Right ventricle myocardium superior (tissue), 1 donor: ENCODE data around the gene HLX. TPM values are rescaled to one million over a fixed set of nuclear protein-coding genes. Genes with fewer than 3 reads are reported as not detected.

ENCODE experiments used
- ATAC-seq: fragments of 200-7000 bp; cut with Tn5 transposase; one replicate; pipeline ENCODE4 v1.9.1; 2020; ENCODE audit warnings: mild to moderate bottlenecking; ENCODE audit not compliant: poor library complexity
- DNase-seq: peaks from one replicate; pipeline ENCODE4 v3.0.0-alpha.2; 2020
- intact Hi-C: fragments of 100-400 bp; cut with DNase I; formaldehyde crosslinking; loops from one replicate; pipeline ENCODE4 v1.11.2; 2022
- total RNA-seq: library from RNA; stranded (reverse); fragmentation: NEBNext Ultra II Directional; extraction: Animal tissue kit (Norgen Biotek cat#: 25700); gene quantifications from one replicate; pipeline ENCODE4 v1.2.1, GENCODE V29; 2021
- donor health status: DM: no; HTN: yes; CAD: no; lungs with severe emphysema.

HLX gene
- total RNA-seq, 1 donor from 2014 or later: 5.6 TPM

DNA sequence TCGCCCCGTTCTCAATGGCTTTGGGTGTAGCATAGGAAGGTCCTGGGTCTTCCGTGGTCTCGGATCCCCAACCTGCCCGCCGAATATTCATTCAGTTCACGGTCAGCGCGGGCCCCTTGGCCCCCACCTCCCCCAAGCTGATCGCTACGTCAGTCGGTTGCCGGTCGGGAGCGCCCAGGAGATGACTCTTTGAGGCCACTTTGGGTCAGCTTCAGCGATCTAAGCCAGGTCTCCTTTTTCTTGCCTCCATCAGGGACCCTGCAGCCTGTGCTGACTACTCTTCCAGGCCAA, 12.8 kb downstream of the HLX start:
- DNase-seq (no peak), ATAC-seq (no peak)
- intact Hi-C loops: no loop called here

- ATAC-seq (no peak), DNase-seq (no peak)
- intact Hi-C loops: no loop called here
Measured at GRCh38 chr1:220892997-220893700, 13.9 kb downstream of the HLX start.

- ATAC-seq: no peak
- DNase-seq: no peak
- intact Hi-C loops: no loop called here
Measured at GRCh38 chr1:220893701-220894024, 14.4 kb downstream of the HLX start.

- intact Hi-C loops: no loop called here
- ATAC-seq (peak; percentile 25), DNase-seq (no peak)
Measured at GRCh38 chr1:220894025-220894923, 15.0 kb downstream of the HLX start.

GRCh38 chr1:220894924-220895256, 15.6 kb downstream of the HLX start:
- ATAC-seq: no peak
- intact Hi-C loops: no loop called here
- no peak for DNase-seq

GRCh38 chr1:220895412-220895946, 16.2 kb downstream of the HLX start:
- intact Hi-C loops: no loop called here
- ATAC-seq (no peak), DNase-seq (no peak)

- intact Hi-C loops: no loop called here
- ATAC-seq: no peak
- no peak for DNase-seq
Measured at GRCh38 chr1:220896092-220896491, 16.8 kb downstream of the HLX start.

DNA sequence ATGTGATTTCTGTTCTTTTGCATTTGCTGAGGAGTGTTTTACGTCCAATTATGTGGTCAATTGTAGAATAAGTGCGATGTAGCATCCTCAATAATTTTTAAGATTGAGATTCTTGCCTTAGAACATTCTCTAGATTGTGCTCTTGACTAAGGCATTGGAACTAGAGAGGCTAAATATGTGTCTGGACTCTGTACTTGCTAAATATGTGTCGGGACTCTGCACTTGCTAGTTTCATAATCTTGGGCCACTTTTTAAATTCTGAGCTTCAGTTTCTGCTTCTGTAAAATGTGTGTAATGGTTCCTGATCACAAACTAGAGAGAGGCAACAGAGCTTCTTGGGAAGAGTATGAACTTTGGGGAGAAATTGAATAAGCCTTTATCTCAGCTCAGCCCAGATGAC, 21.6 kb downstream of the HLX start:
- intact Hi-C loops: loop anchor here (10.0 kb wide), 2 partner anchors 274 to 534 kb away; no protein-coding TSS in a partner anchor
- DNase-seq: no peak
- ATAC-seq: no peak

DNA sequence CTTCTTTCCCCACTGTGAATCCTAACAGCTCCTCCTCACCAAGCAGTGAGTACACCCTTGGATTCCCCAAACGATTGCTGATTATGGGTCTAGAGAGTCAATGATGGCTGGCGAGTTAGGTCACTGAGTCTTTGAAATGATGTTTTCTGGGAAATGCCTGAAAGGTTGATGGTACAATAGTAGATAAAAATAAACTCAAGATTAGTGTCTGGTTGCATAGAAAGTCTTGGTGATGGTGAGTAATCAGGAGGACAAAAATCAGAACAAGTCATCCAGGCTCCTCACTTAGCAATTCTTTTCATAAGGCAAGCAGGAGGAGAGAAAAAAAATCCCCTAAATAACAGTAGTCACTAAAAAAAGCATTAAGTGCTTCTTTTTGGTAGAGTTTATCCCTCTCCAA, 22.6 kb downstream of the HLX start:
- intact Hi-C loops: loop anchor here (10.0 kb wide), 2 partner anchors 273 to 533 kb away; no protein-coding TSS in a partner anchor
- ATAC-seq (no peak), DNase-seq (no peak)

DNA sequence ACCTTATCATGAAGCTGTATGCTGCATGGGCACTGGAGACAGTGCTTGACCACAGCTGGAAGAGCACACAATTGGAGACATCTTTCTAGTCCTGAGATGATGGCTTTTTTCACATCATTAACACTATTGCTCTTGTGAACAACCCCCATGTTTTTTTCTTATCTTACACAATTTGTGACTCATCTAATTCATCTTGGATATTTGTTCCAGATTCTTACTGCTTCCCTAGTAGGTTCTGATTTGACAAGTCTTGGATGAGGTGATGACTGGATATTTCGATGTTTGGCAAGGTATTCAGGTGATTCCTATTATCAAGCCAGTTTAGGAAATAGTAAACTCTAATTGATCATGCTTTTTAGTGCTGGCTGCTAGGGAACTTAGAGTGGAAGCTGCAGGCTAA, 23.7 kb downstream of the HLX start:
- intact Hi-C loops: loop anchor here (10.0 kb wide), 2 partner anchors 272 to 532 kb away; no protein-coding TSS in a partner anchor
- DNase-seq: no peak

DNA sequence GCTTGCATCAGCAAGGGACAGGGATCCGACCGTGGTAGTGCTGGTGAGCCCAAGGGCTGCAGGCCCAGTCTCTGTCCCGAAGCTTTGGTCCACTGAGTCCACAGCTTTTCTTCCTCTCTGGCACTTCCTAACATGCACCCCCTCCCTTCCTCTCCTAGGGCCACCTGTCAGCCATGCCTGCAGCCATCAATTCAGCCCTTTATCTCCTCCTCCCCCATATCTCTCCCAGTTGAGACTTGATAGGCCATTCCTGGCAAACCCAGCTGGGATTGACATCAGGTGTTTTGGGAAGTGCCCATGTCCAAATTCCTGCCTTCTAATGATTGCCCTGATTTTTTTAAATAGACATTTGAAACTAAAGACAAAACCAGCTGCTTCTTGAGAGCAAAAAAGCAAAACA, 25.6 kb downstream of the HLX start:
- DNase-seq: no peak
- no peak for ATAC-seq
- intact Hi-C loops: loop anchor here (10.0 kb wide), 2 partner anchors 270 to 530 kb away; no protein-coding TSS in a partner anchor

More for the DNA sequence above, 23.7 kb downstream of the HLX start:
- ATAC-seq: no peak

GRCh38 chr1:220905650-220906560, 26.7 kb downstream of the HLX start:
- ATAC-seq: no peak
- DNase-seq: no peak
- intact Hi-C loops: loop anchor here (10.0 kb wide), 2 partner anchors 269 to 529 kb away; no protein-coding TSS in a partner anchor

GRCh38 chr1:220906561-220907334, 27.5 kb downstream of the HLX start:
- intact Hi-C loops: loop anchor here (10.0 kb wide), 2 partner anchors 268 to 528 kb away; no protein-coding TSS in a partner anchor
- no peak for DNase-seq
- ATAC-seq: no peak

- intact Hi-C loops: loop anchor here (10.0 kb wide), 2 partner anchors 266 to 526 kb away; no protein-coding TSS in a partner anchor
- peak; percentile 58 for ATAC-seq
- no peak for DNase-seq
Measured at GRCh38 chr1:220908757-220909156, 29.5 kb downstream of the HLX start.

GRCh38 chr1:220910021-220910420, 30.8 kb downstream of the HLX start:
- ATAC-seq (no peak), DNase-seq (no peak)
- intact Hi-C loops: no loop called here

DNA sequence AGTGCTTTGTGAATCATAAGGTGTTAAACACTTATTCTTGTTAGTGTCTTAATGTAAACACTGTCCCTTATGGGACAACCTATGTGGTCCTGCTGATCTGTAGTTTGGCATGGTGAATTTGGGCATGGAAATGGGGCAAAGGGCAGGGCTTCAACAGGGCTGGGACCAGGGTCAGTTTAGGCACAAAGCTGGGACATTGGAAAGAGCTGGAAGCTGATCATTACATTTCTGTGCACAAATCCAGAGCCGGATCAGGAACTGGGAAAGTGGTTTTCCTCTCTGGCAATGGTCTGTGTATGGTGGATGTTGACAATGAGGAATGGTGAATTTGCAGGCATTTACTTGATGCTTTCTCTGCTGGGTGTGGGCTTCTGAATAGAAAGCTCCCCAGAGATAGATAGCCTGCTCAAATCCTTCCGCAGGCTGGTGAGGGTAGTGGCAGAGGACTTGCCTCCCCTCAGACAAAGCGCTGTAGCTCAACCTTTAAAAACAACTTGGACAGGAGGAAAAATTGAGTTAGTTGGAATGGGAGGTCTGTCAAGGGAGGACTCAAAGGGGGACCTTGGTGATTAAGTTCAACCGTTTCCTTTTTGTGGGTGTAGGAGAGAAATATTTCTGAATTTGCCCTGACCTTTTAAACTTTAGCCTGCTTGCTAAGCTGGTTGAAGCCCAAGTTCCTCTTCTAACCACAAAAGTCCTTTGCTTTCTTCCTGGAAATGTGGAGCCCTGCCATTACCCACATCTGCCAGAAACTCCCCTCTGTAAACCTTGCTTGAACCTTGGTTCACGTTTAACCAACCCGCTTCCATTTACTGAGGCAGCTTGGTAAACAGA, 35.3 kb downstream of the HLX start:
- no peak for DNase-seq
- peak; percentile 45 for ATAC-seq
- intact Hi-C loops: no loop called here

- intact Hi-C loops: no loop called here
Measured at GRCh38 chr1:220915117-220915440, 35.8 kb downstream of the HLX start.

More at GRCh38 chr1:220915117-220915440, 35.8 kb downstream of the HLX start:
- no peak for ATAC-seq
- no peak for DNase-seq
